K562 (cell line): ENCODE measurements around the gene NAP1L4. TPM values are rescaled to one million over a fixed set of nuclear protein-coding genes. Genes with fewer than 3 reads are reported as not detected.

Experiments used
- ATAC-seq: fragments of 200-7000 bp; cut with Tn5 transposase; 3 replicates; pipeline ENCODE4 v1.9.1; 2020; ENCODE audit warnings: moderate library complexity
- BruUV-seq: library from RNA; stranded (reverse); fragments of 400-500 nt; replicated peaks from 2 replicates; lab custom pipeline; 2021; lab: Mats Ljungman, UMichigan
- CTCF ChIA-PET: fragments of 300-600 bp; formaldehyde crosslinking; extraction: SDS; loops from one replicate; lab custom pipeline; 2021; ENCODE audit warnings: low intra/inter-chr PET ratio; lab: Yijun Ruan, JAX
- POLR2A ChIA-PET: fragments of 300-600, 350-650 bp; sonication (Branson Sonifier 250); formaldehyde crosslinking; extraction: SDS; loops from one replicate; lab custom pipeline; 2021; ENCODE audit warnings: antibody characterized with exemption, inconsistent platforms; lab: Yijun Ruan, JAX
- DNase-seq, 4 experiments: peaks; one replicate each; pipeline versions ENCODE4 v3.0.0 to v3.0.0-alpha.2; 2011 to 2018; ENCODE audit warnings: low spot score in 3 of 4, mixed read lengths in 3 of 4; ENCODE audit errors: extremely low read depth in 1 of 4
- FAIRE-seq: peaks from 2 replicates; lab custom pipeline; 2011; peaks lifted over from hg19 to GRCh38; lab: Jason Lieb, UNC
- H2AFZ ChIP-seq: 2 replicates; pipeline ENCODE4 v1.6.0; 2011; ENCODE audit warnings: low read depth, low read length, control low read depth, inconsistent platforms
- H3K27ac ChIP-seq: fragments of 200-600 bp; 3 replicates; pipeline ENCODE4 v1.8.0; 2011; ENCODE audit warnings: low read depth, mild to moderate bottlenecking, control low read depth, inconsistent platforms, low read length, moderate library complexity, mixed read lengths; ENCODE audit errors: extremely low read depth
- H3K27me3 ChIP-seq, 2 experiments: fragments of 300-600 bp in 1 of 2; 2 replicates in 1 of 2; 3 replicates in 1 of 2; pipeline versions ENCODE4 v1.6.0 to v1.8.0; 2011; ENCODE audit warnings: inconsistent platforms in 2 of 2, low read length in 2 of 2, mild to moderate bottlenecking in 1 of 2, mixed read lengths in 1 of 2, moderate library complexity in 1 of 2; ENCODE audit not compliant: control insufficient read depth in 2 of 2, insufficient read depth in 2 of 2
- H3K36me3 ChIP-seq: fragments of 300-600 bp; 3 replicates; pipeline ENCODE4 v1.8.0; 2011; ENCODE audit warnings: mild to moderate bottlenecking, low read length, inconsistent platforms; ENCODE audit not compliant: control insufficient read depth, insufficient read depth
- H3K4me1 ChIP-seq, 2 experiments: fragments of 200-600 bp in 1 of 2; replicated peaks in 1 of 2; 2 replicates in 1 of 2; 3 replicates in 1 of 2; pipeline versions ENCODE4 v1.5.1 to v1.8.0; 2011; ENCODE audit warnings: inconsistent platforms in 2 of 2, low read length in 2 of 2, mild to moderate bottlenecking in 1 of 2, mixed read lengths in 1 of 2, moderate library complexity in 1 of 2; ENCODE audit not compliant: control insufficient read depth in 2 of 2, insufficient read depth in 2 of 2
- H3K4me2 ChIP-seq: 2 replicates; pipeline ENCODE4 v1.6.1; 2011; ENCODE audit warnings: low read length, control low read depth, inconsistent platforms, mixed read lengths; ENCODE audit not compliant: insufficient read depth
- H3K4me3 ChIP-seq: fragments of 200-600 bp; sonication (generic), shearing (Covaris generic); 2 replicates; pipeline ENCODE4 v1.5.1; 2016; ENCODE audit warnings: control low read depth, inconsistent platforms
- H3K79me2 ChIP-seq: fragments of 200-600 bp; 3 replicates; pipeline ENCODE4 v1.8.0; 2011; ENCODE audit warnings: low read length, inconsistent platforms; ENCODE audit not compliant: control insufficient read depth, insufficient read depth
- H3K9ac ChIP-seq, 2 experiments: 2 replicates each; pipeline versions ENCODE4 v1.6.0 to v1.6.1; 2011; ENCODE audit warnings: low read depth in 2 of 2, low read length in 2 of 2, control low read depth in 1 of 2, inconsistent platforms in 1 of 2, mild to moderate bottlenecking in 1 of 2, mixed read lengths in 1 of 2; ENCODE audit not compliant: insufficient read depth in 1 of 2
- H3K9me1 ChIP-seq: one replicate; pipeline ENCODE4 v1.6.0; 2011; ENCODE audit warnings: inconsistent platforms, mild to moderate bottlenecking, low read length, moderate library complexity; ENCODE audit not compliant: control insufficient read depth, insufficient read depth
- H3K9me3 ChIP-seq: replicated peaks from 2 replicates; pipeline ENCODE4 v1.5.1; 2011; ENCODE audit warnings: low read depth, low read length, inconsistent platforms; ENCODE audit not compliant: control insufficient read depth, insufficient read depth
- H4K20me1 ChIP-seq: replicated peaks from 2 replicates; pipeline ENCODE4 v1.6.1; 2011; ENCODE audit warnings: low read length, inconsistent platforms, mixed read lengths; ENCODE audit not compliant: control insufficient read depth, insufficient read depth
- MCM2 ChIP-seq: fragments of 450-650 bp; IDR thresholded peaks from 2 replicates; pipeline ENCODE4 v1.6.1; 2017; ENCODE audit warnings: low read depth, mild to moderate bottlenecking
- RFX5 ChIP-seq: IDR thresholded peaks from 2 replicates; pipeline ENCODE4 v1.6.1; 2011; ENCODE audit warnings: low read depth, mild to moderate bottlenecking, improper control_type of control experiment, low read length
- WHSC1 ChIP-seq: IDR thresholded peaks from one replicate; pipeline ENCODE4 v1.6.1; 2012; ENCODE audit warnings: low read length, control low read depth, inconsistent platforms
- ZNF707 ChIP-seq: fragments of 250-450 bp; sonication (Bioruptor Pico); conservative IDR thresholded peaks from 2 replicates; pipeline ENCODE4 v1.8.0; 2022; ENCODE audit warnings: inconsistent platforms, mild to moderate bottlenecking, moderate library complexity
- ZNF780A ChIP-seq: fragments of 250-450 bp; sonication (Bioruptor Pico); IDR thresholded peaks from 2 replicates; pipeline ENCODE4 v1.5.0; 2021; ENCODE audit warnings: mild to moderate bottlenecking
- ZZZ3 ChIP-seq: fragments of 450-650 bp; IDR thresholded peaks from 2 replicates; pipeline ENCODE4 v1.6.1; 2016; ENCODE audit warnings: antibody characterized with exemption, mild to moderate bottlenecking, moderate library complexity
- WGBS: fragments of 100-300 bp; shearing (Covaris generic); methylation state at CpG from one replicate; pipeline ENCODE4 v1.1.6; 2016; ENCODE audit warnings: low coverage, mixed read lengths; ENCODE audit not compliant: insufficient coverage; ENCODE audit errors: missing lambda C conversion rate; 5-methylcytosine and 5-hydroxymethylcytosine counted together
- in situ Hi-C: fragments of 300-500 bp; cut with MboI; formaldehyde crosslinking; loops from 4 replicates; pipeline ENCODE4 v1.15.0; 2018; ENCODE audit warnings: inconsistent platforms, mixed read lengths
- intact Hi-C: fragments of 100-400 bp; cut with micrococcal nuclease; formaldehyde crosslinking; loops from 2 replicates; pipeline ENCODE4 v1.14.2; 2022
- polyA plus RNA-seq, 8 experiments: library from polyadenylated mRNA; depleted of rRNA in 4 of 8; stranded (reverse) in 5 of 8; unstranded in 3 of 8; fragments of >200 nt; fragmentation: Nextera tagmentation in 2 of 8; fragmentation: Illumina TruSeq in 1 of 8; extraction: Ambion mirVana in 2 of 8; extraction: Trizol in 1 of 8; gene quantifications; 2 replicates each; pipeline versions ENCODE4 v1.2.1 to v1.2.3, GENCODE V29; 2011 to 2014; ENCODE audit warnings: inconsistent platforms in 1 of 8, missing spikeins in 1 of 8
- total RNA-seq, 7 experiments: library from RNA; depleted of rRNA in 6 of 7; stranded (reverse); fragments of >200 nt in 6 of 7; fragmentation: Illumina TruSeq in 2 of 7; extraction: Trizol in 2 of 7; gene quantifications; 2 replicates each; pipeline versions ENCODE4 v1.2.1 to v1.2.3, GENCODE V29; 2011 to 2021; ENCODE audit warnings: low replicate concordance in 1 of 7
- TF ChIP-seq, protein P1 (sequence below): fragments of 450-650 bp; IDR thresholded peaks from 2 replicates; pipeline ENCODE4 v1.7.1; 2018; ENCODE audit warnings: mild to moderate bottlenecking, low read depth; ENCODE audit not compliant: partially characterized antibody

NAP1L4 gene
- total and polyA plus RNA-seq, 9 of the 15 experiments (the other 6 are each of a cell fraction or from before 2014, with no cell fraction given) = 34.1 to 237 (median 179) TPM

GRCh38 chr11:2997406-2997805 is 5.3 kb upstream of the NAP1L4 start:
- Histone ChIP-seq H3K9me1 (peaks cover 2% of the 10 kb centered on the region), H4K20me1 (no peaks in the 10 kb centered on the region), H3K79me2 (peaks cover 6% of the 10 kb centered on the region; the same call in 2 of the 3 replicates), H2AFZ (no peak overlapping the region), H3K4me3 (no peak overlapping the region), H3K27ac (no peak overlapping the region), H3K36me3 (peaks cover 26% of the 10 kb centered on the region; the same call in 2 of the 3 replicates), H3K9me3 (no peaks in the 10 kb centered on the region), H3K4me2 (no peak overlapping the region), H3K27me3 (no peaks in the 10 kb centered on the region), H3K4me1 (peaks cover 5 to 17% of the 10 kb centered on the region in 2 experiments; a peak in 4 of 5 replicates), H3K9ac (no peak overlapping the region)
- ChIA-PET CTCF (no interaction called here), POLR2A (interaction anchor here (0.5 to 2.4 kb wide), 8 partner anchors 9 to 875 kb away, joined by 3 to 7 read pairs (median 3); no protein-coding TSS in a partner anchor)
- no peak for TF ChIP-seq RFX5
- TF ChIP-seq ZZZ3 = no peak
- DNase-seq = no peak
- in situ Hi-C loops (no loop called here), intact Hi-C loops (no loop called here)
- no peak for FAIRE-seq
- ATAC-seq = no peak
- WGBS = 84% methylated on average over 4 of the region's 4 CpGs
- no TSS peak for BruUV-seq

DNA sequence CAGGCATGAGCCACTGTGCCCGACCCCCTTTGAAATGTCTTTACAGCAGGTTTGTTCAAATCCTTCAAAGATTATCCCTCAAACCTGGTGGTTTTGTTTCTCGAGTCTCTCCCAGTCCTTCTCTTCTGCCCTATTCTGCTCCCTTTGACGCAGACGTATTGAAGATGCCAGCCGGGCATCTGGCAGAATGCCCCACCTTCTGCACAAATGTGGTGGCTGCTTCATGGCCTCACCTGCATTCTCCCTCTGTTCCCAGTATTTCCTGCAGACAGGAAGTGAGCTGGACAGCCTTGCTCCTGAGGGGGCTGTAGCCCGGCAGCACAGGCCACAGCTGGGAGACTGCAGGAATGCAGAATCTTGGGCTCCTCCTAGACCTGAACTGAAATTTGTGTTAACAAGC is 4.8 kb upstream of the NAP1L4 start:
- peaks cover 2% of the 10 kb centered on the region for H3K9me1 ChIP-seq
- no peak overlapping the region for H2AFZ ChIP-seq
- peaks cover 6% of the 10 kb centered on the region; the same call in 2 of the 3 replicates for H3K79me2 ChIP-seq
- peaks cover 5 to 18% of the 10 kb centered on the region in 2 experiments; a peak in 4 of 5 replicates for H3K4me1 ChIP-seq
- H3K27ac ChIP-seq = no peak overlapping the region
- no TSS peak for BruUV-seq
- no peak overlapping the region for H3K4me3 ChIP-seq
- FAIRE-seq (no peak), DNase-seq (no peak), ATAC-seq (no peak)
- H3K36me3 ChIP-seq = peaks cover 21% of the 10 kb centered on the region; the same call in 2 of the 3 replicates
- intact Hi-C loops = no loop called here
- CTCF ChIA-PET = no interaction called here
- no peaks in the 10 kb centered on the region for H3K9me3 ChIP-seq
- H3K9ac ChIP-seq = no peak overlapping the region
- POLR2A ChIA-PET = interaction anchor here (0.5 to 2.4 kb wide), 4 partner anchors 10 to 875 kb away, joined by 3 to 7 read pairs (median 4); no protein-coding TSS in a partner anchor
- no peaks in the 10 kb centered on the region for H3K27me3 ChIP-seq
- H4K20me1 ChIP-seq = no peaks in the 10 kb centered on the region
- TF ChIP-seq, protein P1, sequence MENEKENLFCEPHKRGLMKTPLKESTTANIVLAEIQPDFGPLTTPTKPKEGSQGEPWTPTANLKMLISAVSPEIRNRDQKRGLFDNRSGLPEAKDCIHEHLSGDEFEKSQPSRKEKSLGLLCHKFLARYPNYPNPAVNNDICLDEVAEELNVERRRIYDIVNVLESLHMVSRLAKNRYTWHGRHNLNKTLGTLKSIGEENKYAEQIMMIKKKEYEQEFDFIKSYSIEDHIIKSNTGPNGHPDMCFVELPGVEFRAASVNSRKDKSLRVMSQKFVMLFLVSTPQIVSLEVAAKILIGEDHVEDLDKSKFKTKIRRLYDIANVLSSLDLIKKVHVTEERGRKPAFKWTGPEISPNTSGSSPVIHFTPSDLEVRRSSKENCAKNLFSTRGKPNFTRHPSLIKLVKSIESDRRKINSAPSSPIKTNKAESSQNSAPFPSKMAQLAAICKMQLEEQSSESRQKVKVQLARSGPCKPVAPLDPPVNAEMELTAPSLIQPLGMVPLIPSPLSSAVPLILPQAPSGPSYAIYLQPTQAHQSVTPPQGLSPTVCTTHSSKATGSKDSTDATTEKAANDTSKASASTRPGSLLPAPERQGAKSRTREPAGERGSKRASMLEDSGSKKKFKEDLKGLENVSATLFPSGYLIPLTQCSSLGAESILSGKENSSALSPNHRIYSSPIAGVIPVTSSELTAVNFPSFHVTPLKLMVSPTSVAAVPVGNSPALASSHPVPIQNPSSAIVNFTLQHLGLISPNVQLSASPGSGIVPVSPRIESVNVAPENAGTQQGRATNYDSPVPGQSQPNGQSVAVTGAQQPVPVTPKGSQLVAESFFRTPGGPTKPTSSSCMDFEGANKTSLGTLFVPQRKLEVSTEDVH = no peak
- TF ChIP-seq WHSC1 (no peak), ZNF780A (CRISPR knock-in tag) (no peak), ZNF707 (CRISPR knock-in tag) (no peak), MCM2 (no peak)
- in situ Hi-C loops = no loop called here
- WGBS = 77% methylated on average over 6 of the region's 6 CpGs
- no peak overlapping the region for H3K4me2 ChIP-seq
